Mesothelial cell of epicardium (in vitro differentiated cells): Measurements from ENCODE around the gene DUSP2. TPM values are rescaled to one million over a fixed set of nuclear protein-coding genes. Genes with fewer than 3 reads are reported as not detected.
A peak's percentile ranks its signal among the peaks of the same experiment; 100 is the strongest.

Experiments used
- DNase-seq, 2 experiments: peaks; one replicate each; pipeline ENCODE4 v3.0.0; 2021; ENCODE audit warnings: low spot score in 2 of 2; ENCODE audit not compliant: unreplicated experiment in 2 of 2
- H3K27ac Mint-ChIP-seq: 2 replicates; pipeline ENCODE4 v1.8.0; 2021; ENCODE audit warnings: mixed read lengths
- H3K27me3 Mint-ChIP-seq: 2 replicates; pipeline ENCODE4 v1.8.0; 2021; ENCODE audit warnings: low read depth, mixed read lengths
- H3K36me3 Mint-ChIP-seq: 2 replicates; pipeline ENCODE4 v1.8.0; 2021; ENCODE audit warnings: mixed read lengths
- H3K4me1 Mint-ChIP-seq: 2 replicates; pipeline ENCODE4 v1.8.0; 2021; ENCODE audit warnings: mixed read lengths
- H3K4me3 Mint-ChIP-seq: 2 replicates; pipeline ENCODE4 v1.8.0; 2021; ENCODE audit warnings: mild to moderate bottlenecking, moderate library complexity, mixed read lengths
- H3K9me3 Mint-ChIP-seq: 2 replicates; pipeline ENCODE4 v1.8.0; 2021; ENCODE audit warnings: mixed read lengths
- total RNA-seq: library from RNA; stranded (reverse); gene quantifications from 3 replicates; pipeline ENCODE4 v1.2.1, GENCODE V29; 2021
- TF ChIP-seq, protein P1 (sequence below): fragments of 200-600 bp; sonication (generic); IDR thresholded peaks from one replicate; pipeline ENCODE4 v1.5.0; 2021; ENCODE audit warnings: antibody characterized with exemption; ENCODE audit not compliant: unreplicated experiment

Gene DUSP2
- total RNA-seq, 1 donor from 2014 or later, result 42.7 TPM

DNA sequence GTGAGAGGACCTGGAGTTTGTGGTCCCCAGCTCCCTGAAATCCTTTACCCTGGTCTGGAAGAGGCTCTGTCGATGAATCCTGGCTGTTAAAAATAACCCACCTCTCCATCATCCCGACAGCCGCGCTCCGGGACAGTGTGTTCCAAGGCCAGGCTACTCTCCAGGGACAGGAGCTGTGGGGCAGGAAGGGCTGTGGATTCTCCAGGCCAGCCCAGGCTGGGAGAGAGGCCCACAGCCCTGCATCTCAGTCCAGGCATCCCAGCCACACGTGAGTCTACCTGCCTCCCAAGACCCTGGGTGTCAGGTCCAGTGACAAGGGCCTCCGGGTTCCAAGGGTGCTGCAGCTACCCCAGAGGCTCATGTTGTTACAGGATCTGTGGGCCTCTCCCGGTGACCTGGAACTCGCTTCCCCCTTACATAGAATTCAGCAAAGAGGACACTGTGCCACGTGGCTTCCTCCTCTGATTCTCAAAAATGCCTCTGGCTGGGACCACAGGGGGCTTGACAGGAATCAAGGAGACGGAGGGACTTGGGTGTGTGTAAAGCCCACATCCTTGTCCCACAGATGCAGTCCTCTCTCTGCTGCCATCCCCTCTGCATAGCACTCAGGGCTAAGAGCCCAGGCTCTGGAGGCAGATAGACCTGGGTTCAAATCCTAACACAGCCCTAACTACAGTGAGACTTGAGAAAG lies 46.2 kb downstream of the DUSP2 start:
- no peak overlapping the region for H3K4me3 Mint-ChIP-seq
- no peaks in the 10 kb centered on the region for H3K27me3 Mint-ChIP-seq
- H3K9me3 Mint-ChIP-seq, result peaks cover 13% of the 10 kb centered on the region
- DNase-seq, result peak in 1 of 2 experiments; percentile 31
- H3K4me1 Mint-ChIP-seq, result peaks cover 4% of the 10 kb centered on the region
- TF ChIP-seq, protein P1, sequence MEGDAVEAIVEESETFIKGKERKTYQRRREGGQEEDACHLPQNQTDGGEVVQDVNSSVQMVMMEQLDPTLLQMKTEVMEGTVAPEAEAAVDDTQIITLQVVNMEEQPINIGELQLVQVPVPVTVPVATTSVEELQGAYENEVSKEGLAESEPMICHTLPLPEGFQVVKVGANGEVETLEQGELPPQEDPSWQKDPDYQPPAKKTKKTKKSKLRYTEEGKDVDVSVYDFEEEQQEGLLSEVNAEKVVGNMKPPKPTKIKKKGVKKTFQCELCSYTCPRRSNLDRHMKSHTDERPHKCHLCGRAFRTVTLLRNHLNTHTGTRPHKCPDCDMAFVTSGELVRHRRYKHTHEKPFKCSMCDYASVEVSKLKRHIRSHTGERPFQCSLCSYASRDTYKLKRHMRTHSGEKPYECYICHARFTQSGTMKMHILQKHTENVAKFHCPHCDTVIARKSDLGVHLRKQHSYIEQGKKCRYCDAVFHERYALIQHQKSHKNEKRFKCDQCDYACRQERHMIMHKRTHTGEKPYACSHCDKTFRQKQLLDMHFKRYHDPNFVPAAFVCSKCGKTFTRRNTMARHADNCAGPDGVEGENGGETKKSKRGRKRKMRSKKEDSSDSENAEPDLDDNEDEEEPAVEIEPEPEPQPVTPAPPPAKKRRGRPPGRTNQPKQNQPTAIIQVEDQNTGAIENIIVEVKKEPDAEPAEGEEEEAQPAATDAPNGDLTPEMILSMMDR, result no peak
- peaks cover 3% of the 10 kb centered on the region for H3K36me3 Mint-ChIP-seq
- H3K27ac Mint-ChIP-seq, result no peak overlapping the region

- Mint-ChIP-seq H3K27ac (no peak overlapping the region), H3K9me3 (peaks cover 13% of the 10 kb centered on the region), H3K4me3 (no peak overlapping the region), H3K4me1 (peaks cover 3% of the 10 kb centered on the region), H3K27me3 (no peaks in the 10 kb centered on the region), H3K36me3 (peaks cover 3% of the 10 kb centered on the region)
- TF ChIP-seq, protein P1, result no peak
- peak in 1 of 2 experiments; percentile 11 for DNase-seq
Observed at GRCh38 chr2:96097951-96098823, 47.1 kb downstream of the DUSP2 start.

- Mint-ChIP-seq H3K27me3 (no peaks in the 10 kb centered on the region), H3K4me3 (no peak overlapping the region), H3K9me3 (peaks cover 13% of the 10 kb centered on the region), H3K36me3 (peaks cover 3% of the 10 kb centered on the region), H3K27ac (no peak overlapping the region), H3K4me1 (peaks cover 3% of the 10 kb centered on the region)
- TF ChIP-seq, protein P1, result no peak
- no peak for DNase-seq
Observed at GRCh38 chr2:96097441-96097840, 47.8 kb downstream of the DUSP2 start.

- Mint-ChIP-seq H3K4me1 (peaks cover 7% of the 10 kb centered on the region), H3K4me3 (no peak overlapping the region), H3K27me3 (no peaks in the 10 kb centered on the region), H3K36me3 (peaks cover 3% of the 10 kb centered on the region), H3K9me3 (peaks cover 13% of the 10 kb centered on the region), H3K27ac (no peak overlapping the region)
- TF ChIP-seq, protein P1, result no peak
- DNase-seq, result no peak
Observed at GRCh38 chr2:96095116-96095636, 50.1 kb downstream of the DUSP2 start.

- H3K4me3 Mint-ChIP-seq, result no peak overlapping the region
- H3K27ac Mint-ChIP-seq, result no peak overlapping the region
- DNase-seq, result peak in 1 of 2 experiments; percentile 26
- H3K36me3 Mint-ChIP-seq, result peaks cover 3% of the 10 kb centered on the region
- peaks cover 8% of the 10 kb centered on the region for H3K4me1 Mint-ChIP-seq
- TF ChIP-seq, protein P1, result no peak
- no peaks in the 10 kb centered on the region for H3K27me3 Mint-ChIP-seq
- H3K9me3 Mint-ChIP-seq, result peaks cover 13% of the 10 kb centered on the region
Observed at GRCh38 chr2:96093528-96093927, 51.7 kb downstream of the DUSP2 start.

Other genes starting within 250 kb of the DUSP2 start
- 61.0 to 69.4 TPM (median 62.5 TPM) in 3 replicates for gene ANKRD36C, start 153.6 kb downstream of the DUSP2 start, total RNA-seq
- gene GPAT2, start 110.5 kb downstream of the DUSP2 start, total RNA-seq, result not detected in 3 replicates
- 0.51 to 0.63 TPM (median 0.56 TPM) in 3 replicates for gene ADRA2B, start 28.9 kb downstream of the DUSP2 start, total RNA-seq
- gene ASTL, start 6.9 kb downstream of the DUSP2 start, total RNA-seq, result 0.60 to 1.2 TPM (median 1.1 TPM) in 3 replicates
- 107 to 109 TPM (median 108 TPM) in 3 replicates for gene STARD7, start 63.4 kb upstream of the DUSP2 start, total RNA-seq
- 30.1 to 36.2 TPM (median 32.5 TPM) in 3 replicates for gene TMEM127, start 120.6 kb upstream of the DUSP2 start, total RNA-seq
- gene CIAO1, start 120.8 kb upstream of the DUSP2 start, total RNA-seq, result 73.8 to 74.6 TPM (median 74.2 TPM) in 3 replicates
- gene SNRNP200, start 160.1 kb upstream of the DUSP2 start, total RNA-seq, result 195 to 200 TPM (median 199 TPM) in 3 replicates
- 8.9 to 12.0 TPM (median 10.9 TPM) in 3 replicates for gene ITPRIPL1, start 179.9 kb upstream of the DUSP2 start, total RNA-seq
- 13.1 to 13.9 TPM (median 13.6 TPM) in 3 replicates for gene NCAPH, start 190.3 kb upstream of the DUSP2 start, total RNA-seq